NOMO-1 treated with dmso at 0.1 percent for 144 hours (cell line): Measurements from ENCODE around the gene INMT.
A peak's percentile ranks its signal among the peaks of the same experiment; 100 is the strongest.

Experiments used
- DNase-seq: peaks from one replicate; lab custom pipeline; 2025; ENCODE audit not compliant: unreplicated experiment; lab: John Stamatoyannopoulos, UW

INMT gene

GRCh38 chr7:30727061-30727945 lies 24.6 kb upstream of the INMT start:
- peak; percentile 55 for DNase-seq

GRCh38 chr7:30728591-30729100 lies 23.3 kb upstream of the INMT start:
- DNase-seq = no peak

DNA sequence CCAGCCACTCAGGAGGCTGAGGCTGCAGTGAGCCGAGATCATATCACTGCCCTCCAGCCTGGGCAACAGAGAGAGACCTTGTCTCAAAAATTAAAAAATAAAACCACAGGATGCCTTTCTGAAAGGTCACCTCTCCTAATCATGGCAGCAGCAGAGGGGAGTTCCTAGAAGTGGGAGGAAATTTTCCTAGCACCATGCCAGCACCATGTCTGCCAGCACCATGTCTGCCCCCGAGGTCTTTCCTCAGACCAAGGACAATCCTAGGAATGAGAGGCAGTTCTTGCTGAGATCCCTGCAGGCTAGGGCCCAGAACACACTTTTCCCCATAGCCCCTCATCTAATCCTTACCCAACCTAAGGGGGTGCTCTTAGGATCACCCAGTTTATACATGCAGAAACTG lies 22.3 kb upstream of the INMT start:
- DNase-seq = no peak

DNA sequence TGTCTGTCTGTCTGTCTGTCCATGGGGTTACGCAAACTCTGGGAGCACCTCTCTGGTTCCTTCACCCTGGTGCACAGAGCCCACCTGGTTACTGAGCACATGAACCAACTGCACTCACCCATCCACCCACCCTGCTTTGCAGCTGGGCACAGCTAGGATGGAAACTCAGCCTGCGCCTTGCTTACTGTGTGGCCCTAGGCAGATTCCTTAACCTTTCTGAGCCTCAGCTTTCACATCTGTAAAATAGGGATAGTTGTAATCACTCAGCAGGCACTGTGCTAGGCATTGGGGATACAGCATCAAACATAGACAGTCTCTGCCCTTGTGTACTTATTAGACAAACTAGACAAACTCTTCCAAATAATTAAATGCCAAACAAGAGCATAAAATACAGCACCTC lies 21.8 kb upstream of the INMT start:
- no peak for DNase-seq

DNA sequence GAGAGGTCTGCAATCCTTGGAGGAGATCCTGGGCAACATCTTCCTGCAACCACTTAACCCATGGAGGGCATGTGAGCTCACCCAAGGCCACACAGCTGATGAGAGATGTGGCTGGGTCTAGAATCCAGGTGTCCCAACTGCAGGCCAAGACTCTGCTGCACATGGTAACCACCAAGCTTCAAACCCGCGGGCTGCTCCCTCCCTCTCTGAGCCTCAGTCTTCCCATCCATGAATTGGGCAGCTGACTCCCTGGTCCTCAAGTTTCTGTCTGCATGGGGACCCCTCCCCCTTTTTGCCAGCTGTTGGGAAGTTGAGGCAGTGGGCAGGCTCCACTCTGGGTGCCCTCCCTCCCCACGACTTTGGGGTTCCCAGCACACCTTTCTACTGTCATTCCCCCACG lies 20.9 kb upstream of the INMT start:
- no peak for DNase-seq

GRCh38 chr7:30731581-30731980 lies 20.4 kb upstream of the INMT start:
- no peak for DNase-seq

DNA sequence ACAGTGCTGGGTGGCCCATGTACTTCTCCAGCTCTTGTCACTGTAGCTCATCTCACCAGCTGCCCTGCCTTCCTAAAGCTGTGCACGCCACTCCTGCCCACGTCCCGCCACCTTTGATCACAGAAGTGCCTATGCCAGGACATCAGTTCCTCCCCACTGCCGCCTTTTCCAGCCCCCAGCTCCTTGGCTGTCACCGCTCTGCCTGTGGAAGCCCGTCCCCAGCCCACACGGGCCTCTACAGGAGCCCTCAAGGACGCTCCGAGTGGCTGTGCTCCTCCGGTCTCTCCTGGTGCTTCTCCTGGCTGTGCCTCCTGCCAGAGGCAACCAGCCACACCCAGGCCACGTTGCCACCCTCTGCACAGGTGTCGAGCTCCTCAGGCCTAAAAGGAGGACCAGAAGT lies 19.3 kb upstream of the INMT start:
- DNase-seq = no peak

- no peak for DNase-seq
Observed at GRCh38 chr7:30733216-30733615, 18.7 kb upstream of the INMT start.

GRCh38 chr7:30733691-30734090 lies 18.2 kb upstream of the INMT start:
- DNase-seq = no peak

DNA sequence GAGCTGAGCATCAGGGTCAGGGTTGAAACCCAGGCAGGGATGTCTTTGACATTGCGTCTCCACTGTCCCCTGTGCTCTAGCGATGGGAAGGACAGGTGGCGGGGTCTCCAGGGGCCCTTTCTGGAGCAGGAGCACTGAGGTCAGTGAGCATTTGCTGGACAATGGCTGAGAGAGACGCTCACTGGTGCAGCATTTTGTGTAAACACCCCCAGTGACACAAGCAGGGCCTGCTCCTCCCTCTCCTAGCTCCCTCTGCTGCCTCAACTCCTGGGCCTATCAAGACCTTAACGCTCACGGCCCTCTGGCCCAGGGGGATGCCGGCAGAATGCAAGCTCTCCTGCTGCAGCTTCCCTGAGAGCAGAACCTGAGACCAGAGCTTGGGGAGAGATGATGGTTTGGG lies 17.4 kb upstream of the INMT start:
- no peak for DNase-seq

DNA sequence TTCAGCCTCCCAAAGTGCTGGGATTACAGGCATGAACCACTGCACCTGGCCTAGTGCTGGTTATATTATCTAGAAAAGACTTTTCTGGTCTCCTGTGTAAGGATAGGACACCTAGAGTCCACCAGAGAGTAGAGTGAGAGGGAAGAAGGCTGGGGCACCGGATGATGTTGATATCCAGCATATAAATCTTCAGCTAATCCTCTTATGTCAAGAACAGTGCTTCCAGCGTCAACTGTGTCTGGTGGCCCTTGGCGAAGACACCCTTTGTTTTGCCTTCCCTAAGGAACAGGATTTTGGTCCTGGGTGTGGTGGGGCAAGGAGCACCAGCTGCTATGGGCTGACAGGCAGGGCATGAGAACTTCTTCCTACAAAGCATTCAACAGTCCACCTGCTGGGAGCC lies 16.3 kb upstream of the INMT start:
- DNase-seq = no peak

- no peak for DNase-seq
Observed at GRCh38 chr7:30736291-30736690, 15.6 kb upstream of the INMT start.

DNA sequence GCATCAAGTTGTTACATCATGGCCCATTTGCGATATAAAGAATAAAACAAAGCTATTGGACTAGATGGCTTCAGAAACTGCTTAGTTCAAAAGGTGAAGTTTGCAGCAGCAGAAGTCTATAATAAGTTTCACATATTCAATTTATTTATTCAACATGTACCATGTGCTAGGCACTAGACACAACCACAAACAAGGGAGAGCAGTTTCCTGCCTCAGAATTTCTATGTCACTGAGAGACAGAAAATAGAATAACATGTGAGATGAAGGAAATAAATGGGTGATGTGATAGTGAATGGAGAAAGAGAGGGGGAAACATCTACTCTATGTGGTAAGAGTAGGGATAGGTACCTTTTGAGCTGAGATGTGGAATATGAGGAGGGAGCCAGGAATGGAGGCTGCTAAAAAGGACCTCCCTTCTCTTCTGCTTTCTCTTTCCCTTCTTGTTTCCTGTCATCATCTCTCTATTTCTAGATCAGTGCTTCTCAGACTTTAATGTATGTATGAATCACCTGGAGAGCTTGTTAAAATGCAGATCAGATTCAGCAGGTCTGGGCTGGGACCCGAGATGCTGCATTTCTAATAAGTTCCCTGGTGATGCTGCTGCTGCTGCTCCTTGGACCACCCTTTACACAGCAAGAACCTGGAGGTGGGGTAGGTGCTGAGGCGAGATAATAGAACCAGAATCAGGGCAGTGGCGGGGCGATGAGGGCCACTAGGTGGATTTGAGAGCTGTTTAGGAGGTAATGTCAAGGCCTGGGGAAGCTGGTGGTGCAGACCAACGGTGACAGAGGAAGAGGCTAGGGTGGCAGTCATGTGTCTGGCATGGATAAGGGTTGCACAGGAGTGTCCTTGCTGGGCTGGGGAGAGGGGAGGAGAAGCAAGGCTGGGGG lies 13.7 kb upstream of the INMT start:
- DNase-seq = no peak

- no peak for DNase-seq
Observed at GRCh38 chr7:30739691-30740090, 12.2 kb upstream of the INMT start.

GRCh38 chr7:30740417-30741181 lies 11.3 kb upstream of the INMT start:
- DNase-seq = peak; percentile 18

- DNase-seq = no peak
Observed at GRCh38 chr7:30741289-30741688, 10.6 kb upstream of the INMT start.

GRCh38 chr7:30743371-30744074 lies 8.4 kb upstream of the INMT start:
- DNase-seq = no peak

- no peak for DNase-seq
Observed at GRCh38 chr7:30744075-30744417, 7.9 kb upstream of the INMT start.

GRCh38 chr7:30745261-30745941 lies 6.5 kb upstream of the INMT start:
- DNase-seq = no peak

DNA sequence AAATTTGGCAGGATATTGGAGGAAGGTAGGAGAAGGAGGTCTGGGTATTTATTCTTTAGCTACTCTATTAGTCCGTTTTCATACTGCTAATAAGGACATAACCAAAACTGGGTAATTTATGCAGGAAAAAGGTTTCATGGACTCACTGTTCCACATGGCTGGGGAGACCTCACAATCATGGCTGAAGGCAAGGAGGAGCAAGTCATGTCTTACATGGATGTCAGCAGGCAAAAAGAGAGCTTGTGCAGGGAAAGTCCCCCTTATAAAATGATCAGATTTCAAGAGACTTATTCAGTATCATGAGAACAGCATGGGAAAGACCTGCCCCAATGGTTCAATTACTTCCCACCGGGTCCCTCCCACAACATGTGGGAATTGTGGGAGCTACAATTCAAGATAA lies 1.9 kb upstream of the INMT start:
- no peak for DNase-seq
